ENCODE data around the gene F2. TPM values are rescaled to one million over a fixed set of nuclear protein-coding genes. Genes with fewer than 3 reads are reported as not detected.

The F2 gene
- total and polyA plus RNA-seq, 10 donors: 0.03 to 0.33 (median 0.23) TPM; not detected in 7

- peak; percentile 69 for DNase-seq
- Histone ChIP-seq H3K4me3 (no peak overlapping the region), H3K27ac (peak overlapping the region in 3 of 8 donors; percentile 16 to 90 (median 79)), H3K36me3 (peaks cover 8 to 85% (median 59%) of the 10 kb centered on the region in 6 donors), H3K27me3 (replicated peaks in 1 of 7) (no peaks in the 10 kb centered on the region), H3K9me3 (no peaks in the 10 kb centered on the region), H3K4me1 (peaks cover 27 to 71% (median 44%) of the 10 kb centered on the region in 6 donors)
- TF ChIP-seq POLR2AphosphoS5 (IDR thresholded peaks at IDR 0.05) (peak in 2 of 3 donors; percentile 14 to 19), POLR2A (IDR thresholded peaks at IDR 0.05) (no peak), CTCF (IDR thresholded peaks at IDR 0.05 in 8 of 11, conservative IDR thresholded peaks at IDR 0.05 in 3 of 11) (no peak)
- intact Hi-C loops (cut with DNase I; ENCODE audit: low total_unique reads): no loop called here
- 87 to 92% (median 90%) methylated on average over 21 to 26 of the region's 26 CpGs for WGBS, 5 donors
These were observed 39.5 kb upstream of the F2 start for GRCh38 chr11:46679241-46680163.

GRCh38 chr11:46680164-46680760, 38.8 kb upstream of the F2 start:
- H3K9me3 ChIP-seq: no peaks in the 10 kb centered on the region
- 84 to 93% (median 87%) methylated on average over 9 to 21 of the region's 21 CpGs for WGBS, 5 donors
- intact Hi-C loops (cut with DNase I; ENCODE audit: low total_unique reads): no loop called here
- H3K4me1 ChIP-seq: peaks cover 19 to 71% (median 40%) of the 10 kb centered on the region in 6 donors
- H3K27ac ChIP-seq: peak overlapping the region in 2 of 8 donors; percentile 28 to 78
- no peaks in the 10 kb centered on the region for H3K27me3 ChIP-seq (replicated peaks in 1 of 7)
- peak; percentile 52 for DNase-seq
- no peak overlapping the region for H3K4me3 ChIP-seq
- TF ChIP-seq POLR2AphosphoS5 (IDR thresholded peaks at IDR 0.05) (peak in 1 of 3 donors; percentile 19), POLR2A (IDR thresholded peaks at IDR 0.05) (no peak)
- H3K36me3 ChIP-seq: peaks cover 8 to 93% (median 63%) of the 10 kb centered on the region in 6 donors

- Histone ChIP-seq H3K4me3 (no peak overlapping the region), H3K9me3 (no peaks in the 10 kb centered on the region), H3K27me3 (replicated peaks in 1 of 7) (no peaks in the 10 kb centered on the region), H3K27ac (peak overlapping the region in 2 of 8 donors; percentile 28 to 78), H3K4me1 (peaks cover 15 to 71% (median 38%) of the 10 kb centered on the region in 6 donors), H3K36me3 (peaks cover 8 to 99% (median 68%) of the 10 kb centered on the region in 6 donors)
- 90 to 95% (median 92%) methylated on average over 21 to 22 of the region's 22 CpGs for WGBS, 5 donors
- peak; percentile 70 for DNase-seq
- intact Hi-C loops (cut with DNase I; ENCODE audit: low total_unique reads): no loop called here
- no peak for TF ChIP-seq POLR2AphosphoS5 (IDR thresholded peaks at IDR 0.05)
- TF ChIP-seq POLR2A (IDR thresholded peaks at IDR 0.05): no peak
- TF ChIP-seq CTCF (IDR thresholded peaks at IDR 0.05 in 8 of 11, conservative IDR thresholded peaks at IDR 0.05 in 3 of 11): no peak
These were observed 38.2 kb upstream of the F2 start for GRCh38 chr11:46680815-46681214.

GRCh38 chr11:46681814-46682213, 37.2 kb upstream of the F2 start:
- intact Hi-C loops (cut with DNase I; ENCODE audit: low total_unique reads): no loop called here
- WGBS, 5 donors: 90 to 98% (median 96%) methylated on average over 3 to 11 of the region's 11 CpGs
- H3K27me3 ChIP-seq (replicated peaks in 1 of 7): no peaks in the 10 kb centered on the region
- no peaks in the 10 kb centered on the region for H3K9me3 ChIP-seq
- H3K27ac ChIP-seq: peak overlapping the region in 2 of 8 donors; percentile 7 to 78
- H3K4me3 ChIP-seq: no peak overlapping the region
- H3K36me3 ChIP-seq: peaks cover 8 to 100% (median 78%) of the 10 kb centered on the region in 6 donors
- H3K4me1 ChIP-seq: peaks cover 9 to 71% (median 33%) of the 10 kb centered on the region in 6 donors
- DNase-seq: no peak
- TF ChIP-seq POLR2AphosphoS5 (IDR thresholded peaks at IDR 0.05) (no peak), CTCF (IDR thresholded peaks at IDR 0.05 in 8 of 11, conservative IDR thresholded peaks at IDR 0.05 in 3 of 11) (no peak), POLR2A (IDR thresholded peaks at IDR 0.05) (no peak)
